Breast epithelium (tissue), 3 donors: ENCODE measurements around the gene CCNH.

Experiments
- POLR2A ChIP-seq: fragments of 450-650 bp; IDR thresholded peaks from one replicate; pipeline ENCODE4 v1.6.1; 2016; ENCODE audit warnings: antibody characterized with exemption, mild to moderate bottlenecking, moderate library complexity
- POLR2AphosphoS5 ChIP-seq, 3 donors: sonication (generic); formaldehyde crosslinking; IDR thresholded peaks; one replicate each; pipeline ENCODE4 v1.6.1; 2017; ENCODE audit warnings: antibody characterized with exemption in 3 of 3
- TF ChIP-seq, protein P1 (sequence below), 3 donors: fragments of 450-650 bp; IDR thresholded peaks; one replicate each; pipeline ENCODE4 v1.5.1; 2016 to 2017; ENCODE audit warnings: antibody characterized with exemption in 3 of 3, mild to moderate bottlenecking in 3 of 3, moderate library complexity in 3 of 3

DNA sequence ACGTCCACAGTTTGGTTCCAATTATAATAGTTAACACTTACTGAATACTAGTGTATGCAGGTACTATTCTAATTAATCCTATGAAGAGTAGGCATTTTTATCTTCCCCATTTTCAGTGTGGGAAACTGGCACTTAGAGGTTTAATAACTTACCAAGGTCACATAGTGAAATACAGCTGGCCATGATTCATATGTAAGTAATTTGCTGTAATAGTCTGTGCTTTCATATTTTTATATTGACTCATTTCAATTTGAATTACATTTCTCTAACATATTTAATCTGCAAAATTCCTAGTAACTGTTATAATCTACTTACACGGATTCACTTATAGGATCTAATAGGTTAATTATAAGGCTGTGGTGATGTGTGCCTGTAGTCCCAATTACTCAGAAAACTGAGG lies 19.4 kb downstream of the CCNH start:
- TF ChIP-seq POLR2AphosphoS5 (IDR thresholded peaks at IDR 0.05) (no peak), POLR2A (no peak)
- TF ChIP-seq, protein P1, sequence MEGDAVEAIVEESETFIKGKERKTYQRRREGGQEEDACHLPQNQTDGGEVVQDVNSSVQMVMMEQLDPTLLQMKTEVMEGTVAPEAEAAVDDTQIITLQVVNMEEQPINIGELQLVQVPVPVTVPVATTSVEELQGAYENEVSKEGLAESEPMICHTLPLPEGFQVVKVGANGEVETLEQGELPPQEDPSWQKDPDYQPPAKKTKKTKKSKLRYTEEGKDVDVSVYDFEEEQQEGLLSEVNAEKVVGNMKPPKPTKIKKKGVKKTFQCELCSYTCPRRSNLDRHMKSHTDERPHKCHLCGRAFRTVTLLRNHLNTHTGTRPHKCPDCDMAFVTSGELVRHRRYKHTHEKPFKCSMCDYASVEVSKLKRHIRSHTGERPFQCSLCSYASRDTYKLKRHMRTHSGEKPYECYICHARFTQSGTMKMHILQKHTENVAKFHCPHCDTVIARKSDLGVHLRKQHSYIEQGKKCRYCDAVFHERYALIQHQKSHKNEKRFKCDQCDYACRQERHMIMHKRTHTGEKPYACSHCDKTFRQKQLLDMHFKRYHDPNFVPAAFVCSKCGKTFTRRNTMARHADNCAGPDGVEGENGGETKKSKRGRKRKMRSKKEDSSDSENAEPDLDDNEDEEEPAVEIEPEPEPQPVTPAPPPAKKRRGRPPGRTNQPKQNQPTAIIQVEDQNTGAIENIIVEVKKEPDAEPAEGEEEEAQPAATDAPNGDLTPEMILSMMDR (IDR thresholded peaks at IDR 0.05): no peak
